HG03354 (cell line): ENCODE results near the gene LRRC26.

Source experiments
- ATAC-seq: cut with Tn5 transposase; IDR thresholded peaks from one replicate; pipeline ENCODE4 v1.9.1; 2021; ENCODE audit warnings: mild to moderate bottlenecking; ENCODE audit not compliant: unreplicated experiment, poor library complexity, severe bottlenecking

LRRC26 gene

GRCh38 chr9:137157618-137158415 is 12.0 kb downstream of the LRRC26 start:
- no peak for ATAC-seq

- no peak for ATAC-seq
Measured at GRCh38 chr9:137156567-137157375, 13.1 kb downstream of the LRRC26 start.

GRCh38 chr9:137152844-137153405 is 16.9 kb downstream of the LRRC26 start:
- ATAC-seq = no peak

DNA sequence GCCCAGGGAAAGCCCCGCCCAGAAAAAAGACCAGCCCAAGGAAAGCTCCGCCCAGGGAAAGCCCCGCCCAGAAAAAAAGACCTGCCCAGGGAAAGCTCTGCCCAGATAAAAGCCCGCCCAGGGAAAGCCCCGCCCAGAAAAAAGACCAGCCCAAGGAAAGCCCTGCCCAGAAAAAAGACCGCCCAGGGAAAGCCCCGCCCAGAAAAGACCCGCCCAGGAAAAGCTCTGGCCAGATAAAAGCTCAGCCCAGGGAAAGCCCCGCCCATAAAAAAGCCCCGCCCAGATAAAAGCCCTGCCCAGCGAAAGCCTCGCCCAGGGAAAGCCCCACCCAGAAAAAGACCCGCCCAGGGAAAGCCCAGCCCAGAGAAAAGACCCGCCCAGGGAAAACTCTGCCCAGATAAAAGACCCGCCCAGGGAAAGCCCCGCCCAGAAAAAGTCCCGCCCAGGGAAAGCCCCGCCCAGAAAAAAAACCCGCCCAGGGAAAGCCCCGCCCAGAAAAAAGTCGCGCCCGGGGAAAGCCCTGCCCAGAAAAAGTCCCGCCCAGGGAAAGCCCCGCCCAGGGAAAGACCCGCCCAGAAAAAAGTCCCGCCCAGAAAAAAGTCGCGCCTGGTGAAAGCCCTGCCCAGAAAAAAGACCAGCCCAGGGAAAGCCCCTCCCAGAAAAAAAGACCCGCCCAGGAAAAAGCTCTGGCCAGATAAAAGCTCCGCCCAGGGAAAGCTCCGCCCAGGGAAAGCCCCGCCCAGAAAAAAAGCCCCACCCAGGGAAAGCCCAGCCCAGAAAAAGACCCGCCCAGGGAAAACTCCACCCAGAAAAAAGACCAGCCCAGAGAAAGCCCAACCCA is 19.0 kb downstream of the LRRC26 start:
- peak; percentile 44 for ATAC-seq

- peak; percentile 22 for ATAC-seq
Measured at GRCh38 chr9:137149942-137150616, 19.8 kb downstream of the LRRC26 start.

DNA sequence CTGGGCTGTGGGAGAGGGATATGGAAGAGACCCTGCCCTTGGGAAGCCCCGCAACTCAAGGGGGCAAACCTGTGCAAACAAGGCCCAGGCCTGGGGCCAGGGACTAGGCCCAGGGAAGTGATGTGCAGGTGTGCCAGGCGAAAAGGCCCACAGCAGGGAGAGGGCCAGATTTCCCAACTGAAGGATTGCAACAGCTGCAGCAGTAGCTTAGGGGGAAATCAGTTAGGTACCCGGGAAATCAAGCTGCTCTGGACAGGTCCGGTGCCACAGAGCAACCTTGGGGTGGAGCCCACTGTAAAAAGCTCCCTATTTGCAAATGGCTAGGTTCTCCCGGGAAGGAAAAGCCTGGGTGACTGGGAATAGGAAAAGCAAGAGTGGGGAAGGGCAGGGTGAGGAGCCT is 20.5 kb downstream of the LRRC26 start:
- no peak for ATAC-seq

- no peak for ATAC-seq
Measured at GRCh38 chr9:137148661-137149060, 21.2 kb downstream of the LRRC26 start.

DNA sequence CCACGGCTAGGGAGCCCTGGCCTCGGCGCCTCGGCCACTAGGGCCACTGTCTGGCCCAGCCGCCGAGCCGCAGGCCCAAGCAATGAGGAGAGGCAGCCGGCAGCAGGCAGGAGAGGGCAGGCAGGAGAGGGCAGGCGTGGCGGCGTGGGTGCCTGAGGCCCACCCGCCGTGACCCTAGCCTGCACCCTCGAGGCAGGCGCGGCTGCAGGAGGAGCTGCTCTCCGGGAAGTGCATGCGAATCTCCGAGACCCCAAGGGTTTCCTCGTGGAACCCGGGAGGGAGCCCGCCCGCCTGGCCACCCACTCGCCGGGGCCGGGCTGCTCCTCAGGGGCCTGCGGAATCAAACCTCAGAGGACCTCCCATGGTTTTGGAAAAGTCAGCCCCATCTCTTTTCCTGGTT is 21.6 kb downstream of the LRRC26 start:
- no peak for ATAC-seq

GRCh38 chr9:137147793-137148160 is 22.1 kb downstream of the LRRC26 start:
- ATAC-seq = no peak

DNA sequence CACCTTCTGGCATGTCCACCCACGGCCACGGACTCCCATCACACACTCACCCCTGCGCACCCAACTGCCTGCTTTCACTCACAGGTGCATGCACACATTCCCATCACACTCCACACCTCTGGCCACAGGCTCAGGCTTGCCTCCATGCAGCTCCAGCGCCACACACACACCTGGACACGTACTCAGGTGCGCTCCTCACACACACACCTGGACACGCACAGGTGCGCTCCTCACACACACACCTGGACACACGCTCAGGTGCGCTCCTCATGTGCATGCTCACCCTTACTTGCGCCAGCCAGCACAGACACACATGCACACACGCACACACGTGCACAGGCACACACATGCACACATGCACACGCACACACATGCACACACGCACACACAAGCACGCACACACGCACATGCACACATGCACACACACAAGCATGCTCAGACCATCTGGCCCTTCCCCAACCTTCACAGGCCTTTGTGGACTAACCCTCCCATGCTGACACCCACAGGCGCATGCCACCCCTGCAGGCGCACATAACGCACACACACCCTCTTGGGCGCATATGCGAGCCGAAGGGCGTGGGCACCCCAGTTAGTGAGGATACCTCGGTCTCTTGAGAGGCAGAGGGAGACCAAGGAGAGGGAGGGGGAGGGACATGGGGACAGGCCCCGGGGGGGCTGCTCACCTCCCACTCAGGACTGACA is 22.6 kb downstream of the LRRC26 start:
- ATAC-seq = no peak

DNA sequence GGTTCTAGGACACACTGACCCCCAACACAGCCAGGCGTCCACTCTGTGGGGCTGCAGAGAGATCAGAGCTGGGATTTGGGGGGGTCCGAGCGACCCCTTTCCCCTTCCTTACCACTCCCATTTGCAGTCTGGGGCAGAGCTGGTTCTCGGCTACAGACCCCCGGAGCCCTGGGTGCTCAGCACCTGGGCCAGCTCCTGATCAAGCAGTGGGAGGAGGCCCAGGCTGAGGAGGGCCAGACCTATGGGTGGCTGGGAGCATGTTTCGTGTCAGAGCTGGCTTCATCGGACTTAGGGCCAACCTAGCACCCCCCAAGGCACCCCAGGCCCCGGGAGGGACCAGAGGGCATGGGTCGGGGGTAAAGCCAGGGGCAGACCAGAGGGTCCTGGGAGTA is 23.3 kb downstream of the LRRC26 start:
- ATAC-seq = no peak

GRCh38 chr9:137145731-137146526 is 23.9 kb downstream of the LRRC26 start:
- no peak for ATAC-seq

GRCh38 chr9:137143459-137143858 is 26.4 kb downstream of the LRRC26 start:
- ATAC-seq = no peak

- no peak for ATAC-seq
Measured at GRCh38 chr9:137141976-137142936, 27.6 kb downstream of the LRRC26 start.

DNA sequence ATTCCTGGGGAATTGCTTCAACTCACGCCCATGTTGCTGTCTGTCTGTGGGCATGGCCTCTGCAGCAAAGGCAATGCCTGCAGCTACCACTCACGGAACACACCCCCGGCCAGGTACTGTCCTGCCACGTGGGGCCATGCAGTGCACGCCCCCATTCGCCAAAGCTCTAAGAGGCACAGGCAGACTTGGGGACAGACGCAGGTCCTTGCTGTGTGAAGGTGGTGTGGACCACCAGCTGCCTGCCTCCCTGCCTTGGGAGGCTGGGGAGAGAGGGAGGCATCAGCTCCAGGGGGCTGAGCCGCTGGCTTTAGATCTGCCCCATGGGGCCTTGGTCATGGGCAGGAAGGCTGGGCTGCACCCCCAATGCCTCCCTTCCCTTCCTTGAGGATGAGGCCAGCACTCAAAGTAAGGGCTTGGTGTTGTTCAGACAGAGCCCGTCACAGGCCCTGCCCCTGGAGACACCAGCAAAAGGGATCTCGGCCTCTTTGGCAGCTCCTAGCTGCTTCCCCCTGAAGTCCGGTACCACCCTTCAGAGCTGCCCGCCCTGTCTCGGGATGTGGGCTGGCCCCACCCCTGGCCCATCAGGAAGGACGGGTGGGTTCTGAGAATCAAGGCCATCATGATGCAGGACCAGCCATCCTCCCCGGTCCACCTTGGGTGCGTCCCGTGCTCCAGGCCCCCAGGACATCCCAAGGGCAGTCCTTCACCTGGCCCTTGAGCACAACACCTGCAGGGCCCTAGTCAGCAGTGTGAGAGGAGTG is 28.6 kb downstream of the LRRC26 start:
- ATAC-seq = no peak
